HG02642 (cell line): Measurements from ENCODE around the gene TMEM80.

Experiments
- ATAC-seq: cut with Tn5 transposase; IDR thresholded peaks from one replicate; pipeline ENCODE4 v1.9.1; 2021; ENCODE audit warnings: mild to moderate bottlenecking; ENCODE audit not compliant: unreplicated experiment, poor library complexity

TMEM80 gene

DNA sequence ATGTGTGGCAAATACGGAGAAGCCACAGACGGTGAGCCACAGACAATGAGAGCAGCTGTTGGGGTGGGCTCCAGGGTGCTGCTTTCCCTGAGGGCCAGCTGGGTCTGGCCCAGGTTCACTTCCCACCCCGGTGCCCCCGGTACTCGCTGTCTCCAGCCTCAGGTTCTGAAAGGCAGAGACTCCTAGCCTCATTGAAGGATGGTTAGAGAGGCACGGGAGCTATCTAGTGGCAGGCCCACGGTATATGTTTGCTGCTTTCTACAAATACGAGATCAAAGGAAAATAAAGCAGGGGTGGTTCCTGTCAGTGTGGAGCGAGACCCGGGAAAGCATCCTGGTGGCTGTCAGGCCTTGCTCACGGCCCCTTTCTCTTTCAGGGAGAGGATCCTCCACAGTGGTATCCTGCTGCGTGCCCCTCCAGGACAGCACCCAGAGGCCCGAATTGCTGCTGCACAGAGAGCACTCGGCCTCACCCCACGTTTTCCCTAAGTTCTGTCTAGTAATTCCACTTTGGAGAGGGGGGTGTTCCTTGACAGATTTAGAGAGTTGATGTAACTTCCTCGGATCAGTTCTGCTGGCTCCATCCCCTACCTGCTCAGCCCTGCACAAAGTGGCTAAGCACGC is 3.0 kb downstream of the TMEM80 start:
- ATAC-seq, result no peak

DNA sequence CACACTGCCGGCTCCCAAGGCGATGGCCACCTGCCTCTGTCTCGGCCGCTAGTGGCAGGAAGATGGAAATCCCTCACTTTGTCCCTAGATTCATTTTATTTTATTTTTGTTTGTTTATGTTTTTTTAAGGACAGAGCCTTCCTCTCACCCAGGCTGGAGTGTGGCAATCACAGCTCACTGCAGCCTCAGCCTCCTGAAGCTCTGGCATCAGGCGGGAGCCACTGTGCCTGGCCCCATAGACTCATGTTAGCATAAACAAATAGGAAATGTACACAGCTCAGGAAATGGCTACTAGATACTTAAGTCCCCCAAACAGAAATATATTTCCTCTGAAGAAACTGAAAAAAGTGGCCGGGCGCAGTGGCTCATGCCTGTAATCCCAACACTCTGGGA is 3.5 kb downstream of the TMEM80 start:
- ATAC-seq, result no peak

GRCh38 chr11:699753-700152 is 4.1 kb downstream of the TMEM80 start:
- no peak for ATAC-seq

GRCh38 chr11:701741-702461 is 6.3 kb downstream of the TMEM80 start:
- ATAC-seq, result no peak

DNA sequence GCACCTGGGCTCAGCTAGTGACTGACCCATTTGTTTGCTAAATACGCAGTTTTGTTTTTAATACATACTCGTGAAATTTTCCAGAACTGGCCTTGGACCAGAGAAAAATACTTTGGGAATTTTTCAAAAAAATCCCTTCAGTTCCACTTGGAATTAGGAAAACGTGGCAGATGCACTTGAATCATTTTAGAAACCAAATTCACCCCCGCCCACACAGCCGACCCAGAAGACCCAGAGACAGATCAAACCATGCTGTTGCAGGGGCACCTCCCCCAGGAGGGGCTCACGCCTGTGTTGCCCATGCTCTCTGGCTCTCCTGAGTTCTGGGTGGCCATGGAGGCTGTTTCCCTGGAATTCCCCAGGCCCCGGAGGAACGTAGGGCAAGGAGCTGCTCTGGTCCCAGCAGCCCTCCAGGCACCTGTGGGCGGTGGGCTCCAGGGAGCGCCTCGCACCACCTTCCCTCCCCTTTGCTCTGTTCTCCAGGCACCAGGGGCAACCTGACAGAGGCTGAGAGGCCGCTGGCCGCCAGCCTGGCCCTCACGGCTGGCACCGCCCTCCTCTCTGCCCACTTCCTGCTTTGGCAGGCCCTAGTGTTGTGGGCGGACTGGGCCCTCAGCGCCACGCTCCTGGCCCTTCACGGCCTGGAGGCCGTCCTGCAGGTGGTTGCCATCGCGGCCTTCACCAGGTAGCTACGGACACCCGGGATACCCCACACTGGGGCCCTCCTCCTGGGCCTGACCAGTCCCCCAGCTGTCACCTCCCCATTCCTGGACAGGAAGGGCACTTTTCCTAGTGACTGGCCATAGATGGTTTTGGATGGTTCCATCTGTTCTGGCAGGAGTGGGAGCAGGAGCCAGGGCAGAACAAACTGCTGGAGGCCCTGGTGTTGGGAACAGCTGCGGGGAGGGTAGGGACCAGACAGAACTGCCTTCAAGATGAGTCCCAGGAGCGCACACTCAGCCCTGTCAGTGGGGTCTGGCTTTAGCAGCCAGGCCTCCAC is 7.1 kb downstream of the TMEM80 start:
- no peak for ATAC-seq

GRCh38 chr11:703506-703905 is 7.9 kb downstream of the TMEM80 start:
- ATAC-seq, result no peak

- ATAC-seq, result no peak
Observed at GRCh38 chr11:704228-704674, 8.6 kb downstream of the TMEM80 start.

DNA sequence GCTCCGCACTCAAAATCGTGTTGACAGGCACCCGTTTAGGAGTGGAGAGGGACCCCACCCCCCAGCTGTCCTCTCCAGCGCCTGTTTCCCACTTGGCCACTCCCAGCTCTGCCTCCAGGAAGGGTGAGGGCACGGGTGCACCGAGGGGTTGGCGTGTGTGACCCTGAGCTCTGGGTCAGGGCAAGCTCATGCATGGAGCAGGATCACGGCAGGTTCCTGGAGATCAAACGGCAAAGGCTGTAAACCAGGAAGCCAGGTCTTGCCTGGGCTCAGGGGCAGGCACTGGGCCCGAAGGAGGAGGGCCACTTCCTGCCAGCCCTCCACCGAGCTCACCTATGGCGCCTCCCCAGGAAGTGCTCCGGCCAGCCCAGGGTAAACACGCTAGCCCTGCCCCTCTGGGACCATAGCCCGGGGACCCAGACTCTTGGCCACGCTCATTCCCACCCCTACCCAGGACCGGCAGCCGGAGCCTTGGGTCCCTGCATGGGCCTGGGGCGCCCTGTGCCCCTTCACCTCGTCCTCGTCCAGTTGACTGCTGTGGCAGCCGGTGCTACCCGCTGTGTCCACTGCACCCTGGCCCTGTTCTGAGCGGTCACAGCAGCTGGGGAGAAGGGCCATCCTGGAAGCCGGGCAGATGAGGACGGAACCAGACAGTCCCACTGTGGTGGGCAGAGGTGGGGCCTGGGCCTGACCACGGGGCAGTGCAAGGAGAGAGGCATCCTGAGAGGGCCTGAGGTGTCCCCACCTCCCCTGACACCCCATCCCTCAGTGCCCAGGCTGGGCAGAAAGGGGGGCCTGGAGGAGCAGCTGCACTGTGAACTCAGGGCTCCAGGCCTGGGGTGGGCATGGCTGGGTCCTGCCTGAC is 9.4 kb downstream of the TMEM80 start:
- ATAC-seq, result no peak

GRCh38 chr11:705646-706438 is 10.2 kb downstream of the TMEM80 start, which contains the start of gene EPS8L2:
EPS8L2 (plus strand) TSS chr11:706231; CDS start chr11:709408, 3,177 bp downstream.
- ATAC-seq, result no peak

- no peak for ATAC-seq
Observed at GRCh38 chr11:706439-706956, 10.9 kb downstream of the TMEM80 start.

DNA sequence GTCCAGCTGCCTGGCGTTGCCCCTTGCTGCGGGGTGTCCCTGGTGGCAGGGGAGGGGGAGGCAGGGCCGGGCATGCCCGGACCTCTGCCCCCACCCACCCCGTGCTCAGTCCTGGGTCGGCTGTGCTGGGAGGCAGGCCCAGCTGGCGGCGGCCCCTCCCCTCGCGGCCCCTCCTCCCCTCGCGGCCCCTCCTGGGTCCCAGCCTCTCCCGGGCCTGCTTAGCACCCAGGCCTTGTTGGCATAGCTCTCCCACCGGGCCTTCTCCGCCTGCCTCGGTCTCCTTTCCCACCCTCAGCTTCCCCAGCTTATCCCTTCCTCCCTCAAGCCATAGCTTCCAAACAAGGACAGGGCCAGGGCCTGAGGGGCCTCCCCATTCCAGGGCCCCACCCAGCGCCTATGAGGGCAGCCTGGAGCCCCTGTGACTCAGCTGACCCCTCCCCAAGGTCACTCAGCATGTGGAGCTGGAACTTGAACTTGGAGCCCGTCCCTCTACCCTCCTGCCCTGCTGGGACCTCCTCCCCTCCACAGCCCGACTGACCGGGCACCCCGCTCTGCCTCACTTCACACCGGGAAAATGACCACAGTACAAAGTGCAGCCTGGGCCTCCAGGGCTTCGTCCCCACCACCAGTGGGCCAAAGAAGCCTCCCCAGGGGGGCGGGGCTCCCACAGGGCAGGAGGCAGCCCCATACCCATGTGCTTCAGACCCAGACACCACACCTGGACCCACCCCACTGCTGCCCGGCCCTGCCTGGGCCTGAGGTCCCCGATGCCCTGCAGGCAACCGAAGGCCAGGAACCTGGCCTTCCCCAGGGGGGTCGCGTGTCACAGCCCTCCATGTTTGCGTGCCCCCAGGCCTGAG is 11.6 kb downstream of the TMEM80 start:
- no peak for ATAC-seq

DNA sequence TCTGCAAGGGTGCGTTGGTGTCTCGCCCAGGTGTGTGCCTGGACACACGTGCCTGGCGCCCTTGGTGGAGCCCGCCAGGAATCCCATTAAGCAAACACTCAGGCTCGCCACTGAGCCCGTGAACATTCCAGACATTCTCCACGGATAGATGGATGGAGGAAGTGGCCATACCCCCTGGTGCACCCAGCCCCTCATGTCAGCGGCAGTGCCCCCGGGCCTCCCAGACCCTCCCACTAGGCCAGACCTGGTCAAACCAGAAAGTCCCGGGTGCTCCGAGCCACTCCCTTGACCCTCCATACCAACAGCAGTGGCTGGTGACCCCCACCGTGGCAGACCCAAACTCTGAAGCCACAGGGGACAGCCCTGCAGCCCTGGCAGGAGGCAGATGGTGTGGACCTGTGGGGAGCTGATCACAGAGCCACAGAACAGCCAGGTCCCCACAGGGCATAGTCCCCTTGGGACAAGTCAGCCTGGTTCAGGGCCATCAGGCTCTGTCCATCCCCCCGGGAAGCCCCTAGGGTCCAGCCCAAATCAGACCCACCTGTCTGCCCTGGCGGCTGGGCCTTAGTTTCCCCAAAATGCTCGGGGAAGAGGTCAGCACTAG is 12.3 kb downstream of the TMEM80 start:
- no peak for ATAC-seq

DNA sequence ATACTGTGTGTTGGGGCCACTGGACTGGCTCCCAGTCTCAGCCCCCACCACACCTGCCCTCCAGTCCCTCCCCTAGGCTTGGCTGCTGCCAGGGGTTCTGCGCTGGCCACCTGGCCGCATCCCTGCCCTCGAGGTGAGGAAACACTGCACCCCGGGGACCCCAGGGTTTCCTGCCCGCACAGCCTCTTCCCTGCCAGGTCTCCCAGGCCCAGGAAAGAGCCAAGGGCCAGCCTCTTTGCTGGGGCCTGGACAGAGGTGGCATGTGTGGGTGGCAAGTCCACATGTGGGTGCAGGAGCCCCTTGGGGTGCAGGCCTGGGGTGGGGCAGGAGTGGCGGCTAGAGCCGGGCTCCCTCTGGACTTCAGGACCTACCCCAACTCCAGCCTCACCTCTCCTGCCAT is 12.9 kb downstream of the TMEM80 start:
- ATAC-seq, result no peak

- ATAC-seq, result no peak
Observed at GRCh38 chr11:709109-709997, 13.7 kb downstream of the TMEM80 start.

- ATAC-seq, result no peak
Observed at GRCh38 chr11:714436-714835, 18.8 kb downstream of the TMEM80 start.

- no peak for ATAC-seq
Observed at GRCh38 chr11:719214-720016, 23.8 kb downstream of the TMEM80 start.
